Adrenal gland (tissue), 5 donors: ENCODE measurements around the gene ALB.

ENCODE experiments used
- CTCF ChIP-seq, 6 experiments: fragments of 450-650 bp in 4 of 6; fragments of 200-600 bp in 2 of 6; sonication (generic) in 1 of 6; IDR thresholded peaks; 1 replicate in 5 of 6; 2 replicates in 1 of 6; pipeline versions ENCODE4 v1.5.1 to v1.8.0; 2016 to 2021; ENCODE audit warnings: antibody characterized with exemption in 6 of 6, mild to moderate bottlenecking in 2 of 6, moderate library complexity in 1 of 6
- POLR2A ChIP-seq, 2 donors: fragments of 450-650 bp; IDR thresholded peaks; one replicate each; pipeline ENCODE4 v1.6.1; 2017; ENCODE audit warnings: antibody characterized with exemption in 2 of 2, mild to moderate bottlenecking in 2 of 2, moderate library complexity in 1 of 2
- donor health status: DM: no; HTN: no; CAD: no.

- TF ChIP-seq CTCF (IDR thresholded peaks at IDR 0.05) (no peak), POLR2A (IDR thresholded peaks at IDR 0.05) (no peak)
Measured at GRCh38 chr4:73416423-73417087, 12.5 kb downstream of the ALB start.
